CD4-positive, alpha-beta T cell treated with Interleukin-17A for 4 hours (primary cell): Measurements from ENCODE around the gene SERTM2.
"Not testable (repeated sequence)": the region's sequence is repeated elsewhere in the genome, so short reads cannot be mapped to it uniquely, and the experiment has no call there.

Experiments
- DNase-seq: peaks from one replicate; pipeline ENCODE4 v3.0.0-alpha.2; 2020; ENCODE audit warnings: mixed read lengths

The SERTM2 gene

GRCh38 chrX:111511477-111511876 is at the start of gene SERTM2:
Gene SERTM2 (plus strand): TSS chrX:111511645. CDS start chrX:111518858, 7,213 bp downstream.
- no peak for DNase-seq

DNA sequence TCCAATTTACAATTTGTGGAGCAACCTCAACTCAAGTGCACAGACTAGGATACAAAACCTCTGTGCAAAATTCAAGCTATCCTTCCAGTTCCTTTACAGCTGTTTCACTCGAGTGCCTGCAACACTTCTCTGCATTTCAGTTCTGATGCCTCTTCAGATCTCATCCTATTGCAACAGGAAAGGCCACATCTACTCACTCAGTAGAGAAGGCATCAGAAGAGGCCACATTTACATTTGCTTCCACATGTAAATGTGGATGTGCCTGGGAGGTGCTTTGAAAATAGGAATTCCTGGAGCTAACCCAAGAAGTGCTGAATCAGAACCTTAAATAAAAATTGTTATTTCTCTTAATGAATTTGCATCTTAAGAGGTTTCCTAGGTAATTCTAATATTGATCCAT is 45.8 kb upstream of the SERTM2 start:
- no peak for DNase-seq

GRCh38 chrX:111467896-111468295 is 43.5 kb upstream of the SERTM2 start:
- DNase-seq, result no peak

DNA sequence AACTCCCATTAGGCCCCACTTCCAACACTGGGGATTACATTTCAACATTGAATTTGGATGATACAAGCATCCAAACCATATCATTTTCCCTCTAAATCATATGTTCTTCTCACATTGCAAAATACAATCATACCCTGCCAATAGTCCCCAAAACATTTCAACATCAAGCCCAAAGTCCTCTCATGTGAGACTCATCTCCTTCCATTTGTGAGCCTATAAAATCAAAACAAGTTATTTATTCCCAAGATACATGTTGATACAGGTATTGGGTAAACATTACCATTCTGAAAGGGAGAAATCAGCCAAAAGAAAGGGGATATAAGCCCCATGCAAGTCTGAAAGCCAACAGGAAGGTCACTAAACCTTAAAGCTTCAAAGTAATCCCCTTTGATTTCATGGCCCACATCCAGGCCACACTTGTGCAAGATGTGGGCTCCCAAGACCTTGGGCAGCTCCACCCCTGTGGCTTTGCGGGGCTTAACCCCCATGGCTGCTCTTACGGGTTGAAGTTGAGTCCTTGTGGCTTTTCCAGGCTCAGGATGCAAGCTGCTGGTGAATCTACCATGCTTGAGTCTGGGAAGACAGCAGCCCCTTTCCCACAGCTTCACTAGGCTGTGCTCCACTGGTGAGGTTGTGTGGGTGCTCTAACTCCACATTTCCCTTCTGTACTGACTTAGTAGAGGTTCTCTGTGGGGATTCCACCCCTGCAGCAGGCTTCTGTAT is 40.6 kb upstream of the SERTM2 start:
- DNase-seq, result no peak

DNA sequence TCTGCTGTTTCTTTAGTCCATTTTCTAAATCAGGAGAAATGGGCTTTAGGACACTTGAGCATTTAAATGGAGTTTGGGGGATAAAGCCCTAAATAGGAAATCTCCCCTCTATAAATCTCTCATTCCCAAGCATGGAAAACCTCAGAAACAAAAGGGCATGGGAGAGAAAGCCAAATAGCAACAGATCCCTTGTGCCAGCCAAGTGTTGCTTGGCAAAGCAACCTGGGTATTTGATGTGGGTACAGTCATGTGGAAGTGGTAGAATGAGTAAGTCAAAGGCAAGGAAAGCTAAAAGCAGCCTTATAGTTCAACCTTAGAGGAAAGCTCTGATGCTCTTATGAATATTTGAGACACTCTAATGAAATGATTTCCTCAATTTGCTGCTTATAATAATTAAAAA is 29.5 kb upstream of the SERTM2 start:
- no peak for DNase-seq

GRCh38 chrX:111483135-111483534 is 28.3 kb upstream of the SERTM2 start:
- DNase-seq, result no peak

GRCh38 chrX:111483881-111484280 is 27.6 kb upstream of the SERTM2 start:
- DNase-seq, result no peak

GRCh38 chrX:111490688-111491087 is 20.8 kb upstream of the SERTM2 start:
- DNase-seq, result no peak

DNA sequence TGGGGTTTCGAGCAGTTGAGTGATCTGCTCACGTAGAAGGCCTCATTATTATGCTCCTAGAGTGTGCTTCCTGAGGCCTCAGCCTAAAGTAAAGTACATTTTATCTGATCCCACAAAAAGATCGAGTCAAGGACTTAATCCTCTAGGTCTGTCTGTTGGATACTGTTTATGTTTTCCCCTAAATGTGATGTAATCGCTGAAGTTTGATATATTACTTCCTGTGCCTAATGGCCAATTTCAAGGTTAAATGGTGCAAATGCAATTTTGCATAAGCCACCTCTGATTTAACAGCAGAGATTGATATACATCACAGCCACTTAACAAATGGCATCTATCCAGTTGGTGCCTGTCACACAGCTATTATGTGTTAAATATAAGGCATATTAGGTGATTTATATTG is 19.4 kb upstream of the SERTM2 start:
- no peak for DNase-seq

GRCh38 chrX:111498538-111499103 is 12.8 kb upstream of the SERTM2 start:
- no peak for DNase-seq

DNA sequence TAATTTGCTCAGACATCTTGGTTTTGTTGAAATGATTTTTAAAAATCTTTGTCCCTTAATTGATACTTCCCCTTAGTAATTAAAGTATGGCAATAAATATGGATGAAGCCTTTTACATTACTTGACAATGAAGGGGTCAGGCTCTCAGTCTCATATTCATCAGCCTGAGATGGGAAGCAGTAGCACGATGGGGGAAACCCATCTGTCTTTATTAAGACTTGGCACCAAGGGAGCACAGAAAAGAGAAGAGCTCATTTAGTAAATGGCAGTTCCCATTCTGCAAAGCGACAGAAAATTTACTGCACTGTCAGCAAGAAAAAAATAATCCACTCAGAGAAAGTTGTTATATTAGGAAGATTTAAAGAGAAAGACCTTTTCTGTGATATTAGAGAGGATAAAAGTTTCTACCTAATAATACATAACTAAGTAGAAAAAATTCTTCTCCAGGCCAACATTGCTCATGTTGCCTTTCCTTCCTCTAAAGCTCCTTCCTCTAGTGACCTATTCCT is 7.9 kb upstream of the SERTM2 start:
- no peak for DNase-seq

- no peak for DNase-seq
Measured at GRCh38 chrX:111504941-111505340, 6.5 kb upstream of the SERTM2 start.

DNA sequence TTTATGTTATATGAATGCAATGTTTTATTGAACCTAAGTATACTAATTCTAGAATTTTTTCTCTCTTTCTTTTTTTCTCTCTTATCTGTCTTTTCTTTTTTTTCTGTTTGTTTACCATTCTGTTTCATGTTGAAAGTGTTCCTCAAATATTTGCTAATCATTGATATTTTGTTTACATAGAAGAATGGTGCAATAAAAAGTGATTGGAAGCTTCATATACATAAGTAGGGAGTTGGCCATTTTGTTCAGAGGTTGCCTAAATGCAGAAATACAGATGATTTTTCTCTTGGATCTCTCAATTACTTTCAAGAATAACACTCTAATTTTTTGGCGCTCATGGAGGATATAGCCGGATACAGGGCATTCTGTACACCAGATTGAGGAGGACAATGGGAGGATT is 5.7 kb upstream of the SERTM2 start:
- DNase-seq, result no peak

DNA sequence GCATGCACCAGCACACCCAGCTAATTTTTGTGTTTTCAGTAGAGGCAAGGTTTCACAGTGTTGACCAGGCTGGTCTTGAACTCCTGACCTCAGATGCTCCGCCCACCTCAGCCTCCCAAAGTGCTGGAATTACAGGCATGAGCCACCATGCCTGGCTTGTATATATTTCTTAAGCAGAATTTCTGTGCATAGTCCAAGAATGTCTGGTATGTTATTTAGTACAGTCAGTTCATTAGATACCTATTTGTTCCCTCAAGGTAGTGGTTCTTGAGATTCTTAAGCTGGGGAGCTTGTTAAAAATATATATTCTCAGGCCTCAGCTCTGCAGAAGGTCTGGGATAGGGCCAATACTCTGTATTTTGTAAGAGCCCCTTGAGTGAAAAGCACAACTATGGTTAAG is 4.6 kb upstream of the SERTM2 start:
- no peak for DNase-seq

DNA sequence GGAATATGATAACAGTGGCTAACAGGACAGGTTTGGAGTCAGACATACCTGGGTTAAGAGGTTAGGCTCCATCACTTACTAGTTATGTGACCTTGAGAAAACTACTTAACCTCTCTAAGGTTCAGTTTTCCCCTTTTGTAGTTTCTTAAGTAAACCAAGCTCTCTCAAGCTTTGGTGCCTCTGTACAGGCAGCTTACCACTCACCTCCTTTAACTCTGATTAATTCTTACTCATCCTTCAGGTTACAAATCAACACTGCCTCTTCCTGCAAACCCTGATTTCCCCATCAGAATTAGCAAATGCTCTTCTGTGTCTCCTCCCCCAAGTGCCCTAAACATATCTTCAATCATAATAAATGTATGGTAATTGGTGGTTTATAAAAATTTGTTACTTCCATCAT is 3.5 kb upstream of the SERTM2 start:
- DNase-seq, result no peak

- DNase-seq, result no peak
Measured at GRCh38 chrX:111515298-111515697, 3.9 kb downstream of the SERTM2 start.

- no peak for DNase-seq
Measured at GRCh38 chrX:111518667-111519066, 7.2 kb downstream of the SERTM2 start.

- no peak for DNase-seq
Measured at GRCh38 chrX:111519215-111519614, 7.8 kb downstream of the SERTM2 start.

GRCh38 chrX:111520506-111520905 is 9.1 kb downstream of the SERTM2 start:
- no peak for DNase-seq

GRCh38 chrX:111521169-111521568 is 9.7 kb downstream of the SERTM2 start:
- DNase-seq, result no peak

DNA sequence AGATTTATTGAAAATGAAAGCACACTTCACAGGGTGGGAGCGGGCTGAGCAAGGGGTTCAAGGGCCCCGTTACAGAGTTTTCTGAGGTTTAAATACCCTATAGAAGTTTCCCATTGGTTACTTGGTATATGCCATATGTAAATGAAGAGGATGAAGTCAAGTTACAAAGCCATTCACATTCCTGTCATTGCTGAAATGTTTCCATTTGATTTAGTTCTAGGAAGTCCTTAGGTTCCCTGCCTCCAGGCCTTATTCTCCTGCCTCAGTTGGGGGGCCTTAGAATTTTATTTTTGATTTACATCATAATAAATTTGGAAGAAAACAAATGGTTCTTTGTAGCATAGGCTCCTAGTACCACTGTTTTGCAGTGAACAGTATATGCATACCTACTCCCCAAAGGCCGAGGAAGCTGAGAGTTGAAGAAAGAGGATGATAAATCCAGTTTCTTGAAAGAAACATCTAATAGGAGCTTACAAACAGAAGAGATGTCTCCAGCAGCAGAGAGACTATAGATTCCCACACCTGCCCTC is 31.8 kb downstream of the SERTM2 start:
- no peak for DNase-seq

- not testable (repeated sequence) for DNase-seq
Measured at GRCh38 chrX:111549235-111549634, 37.8 kb downstream of the SERTM2 start.

DNA sequence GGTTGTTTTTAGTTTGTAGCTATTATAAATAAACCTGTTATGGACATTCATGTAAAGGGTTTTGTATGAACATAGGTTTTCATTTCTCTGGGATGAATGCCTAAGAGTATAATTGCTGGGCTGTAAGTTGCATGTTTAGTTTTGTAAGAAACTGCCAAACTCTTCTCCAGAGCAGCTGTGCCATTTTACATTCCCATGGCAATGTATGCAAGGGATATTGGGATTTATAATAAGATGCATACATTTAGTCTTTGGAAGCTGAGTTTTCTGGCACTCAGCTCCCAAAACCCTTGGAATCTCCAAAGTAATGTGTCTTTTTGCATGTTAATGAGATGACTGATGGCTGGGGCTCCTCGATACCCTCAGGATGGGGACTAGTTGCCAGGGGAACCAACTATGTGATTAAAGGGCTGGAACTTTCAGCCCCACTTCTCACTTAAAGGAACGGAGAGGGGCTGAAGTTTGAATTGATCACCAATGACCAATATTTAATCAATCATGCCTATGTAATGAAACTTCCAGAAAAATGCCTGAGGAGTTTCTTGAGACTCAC is 44.0 kb downstream of the SERTM2 start:
- DNase-seq, result no peak

DNA sequence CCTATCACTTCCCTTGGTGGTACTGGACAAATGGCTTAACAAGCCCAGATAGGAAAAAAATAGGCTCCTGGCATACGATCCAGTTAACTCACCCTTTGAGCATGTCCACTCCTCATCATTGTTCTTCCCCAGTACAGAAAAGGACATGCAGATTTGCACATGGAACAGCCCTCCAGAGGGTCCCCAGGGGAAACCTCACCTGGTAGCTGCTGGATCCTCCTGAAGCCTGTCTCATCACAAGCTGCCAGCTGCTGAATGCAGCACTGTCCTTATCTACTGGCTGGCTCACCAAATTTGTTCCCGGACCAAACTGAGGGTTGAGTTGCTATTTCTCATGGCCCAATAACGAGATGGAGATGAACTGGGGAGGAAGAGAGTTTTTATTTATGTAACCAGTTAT is 49.4 kb downstream of the SERTM2 start:
- no peak for DNase-seq
